HG03066 (cell line): Measurements from ENCODE around the gene MROH8.
"Not testable (repeated sequence)": the region's sequence is repeated elsewhere in the genome, so short reads cannot be mapped to it uniquely, and the experiment has no call there.

Source experiments
- ATAC-seq: cut with Tn5 transposase; IDR thresholded peaks from one replicate; pipeline ENCODE4 v1.9.1; 2021; ENCODE audit warnings: low read depth; ENCODE audit not compliant: unreplicated experiment

Gene MROH8

DNA sequence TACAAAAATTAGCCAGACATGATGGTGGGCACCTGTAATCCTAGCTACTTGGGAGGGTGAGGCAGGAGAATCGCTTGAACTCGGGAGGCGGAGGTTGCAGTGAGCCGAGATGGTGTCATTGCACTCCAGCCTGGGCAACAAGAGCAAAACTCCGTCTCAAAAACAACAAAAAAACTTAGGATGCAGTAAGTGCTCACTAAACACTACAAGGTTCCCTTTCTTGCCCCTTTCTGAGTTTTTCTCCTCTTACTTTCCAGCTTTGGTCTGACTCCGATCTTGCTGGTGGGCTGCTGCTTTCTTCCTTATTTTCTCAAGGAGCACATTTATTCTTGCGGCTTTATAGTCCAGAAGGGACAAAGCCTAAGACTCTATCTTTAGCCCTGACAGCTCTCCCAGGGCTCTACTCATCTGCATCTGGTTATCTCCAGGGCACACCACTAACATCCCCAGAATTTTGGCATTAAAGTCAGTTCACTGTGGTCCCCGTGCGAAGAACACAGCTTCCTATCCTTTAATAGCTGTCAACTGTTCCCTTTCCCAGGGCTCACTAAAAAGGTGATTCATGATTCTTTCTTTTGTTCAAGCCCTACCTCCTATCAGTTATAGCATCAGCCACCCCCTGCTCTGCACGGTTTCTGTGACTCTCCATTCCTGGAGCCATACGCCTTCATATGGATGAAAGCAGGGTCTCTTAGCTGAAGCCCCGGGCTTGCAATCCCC, 17.4 kb downstream of the MROH8 start:
- no peak for ATAC-seq

DNA sequence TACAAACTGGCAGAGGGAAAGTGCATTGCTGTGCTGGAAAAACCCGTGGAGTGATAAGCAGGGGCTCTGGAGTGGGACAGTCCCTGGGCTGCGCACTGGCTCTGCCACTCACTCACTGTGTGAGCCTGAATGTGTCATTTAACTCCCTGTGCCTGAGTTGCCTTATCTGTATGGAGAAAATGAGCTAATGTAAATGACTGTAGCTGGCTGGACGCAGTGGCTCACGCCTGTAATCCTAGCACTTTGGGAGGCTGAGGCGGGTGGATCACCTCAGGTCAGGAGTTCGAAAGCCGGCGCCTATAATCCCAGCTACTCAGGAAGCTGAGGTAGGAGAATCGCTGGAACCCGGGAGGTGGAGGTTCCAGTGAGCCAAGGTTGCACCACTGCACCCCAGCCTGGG, 18.7 kb downstream of the MROH8 start:
- no peak for ATAC-seq

- ATAC-seq = no peak
Observed at GRCh38 chr20:37158248-37158647, 21.1 kb downstream of the MROH8 start.

DNA sequence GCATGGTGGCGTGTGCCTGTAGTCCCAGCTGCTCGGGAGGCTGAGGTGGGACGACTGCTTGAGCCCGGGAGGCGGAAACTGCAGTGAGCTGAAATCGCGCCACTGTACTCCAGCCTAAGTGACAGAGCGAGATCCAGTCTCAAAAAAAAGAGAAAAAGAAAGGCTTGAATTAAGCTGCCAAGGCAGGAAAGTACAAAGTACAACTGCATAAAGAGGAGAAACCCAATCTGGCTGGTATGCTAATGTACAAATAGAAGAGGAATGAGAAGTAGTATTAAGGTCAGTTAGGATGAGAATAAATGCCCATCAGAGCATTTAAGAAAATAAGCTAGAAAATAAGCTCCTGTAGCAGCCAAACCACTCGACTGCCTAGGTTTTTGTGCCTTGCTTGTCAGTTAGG, 23.4 kb downstream of the MROH8 start:
- no peak for ATAC-seq

DNA sequence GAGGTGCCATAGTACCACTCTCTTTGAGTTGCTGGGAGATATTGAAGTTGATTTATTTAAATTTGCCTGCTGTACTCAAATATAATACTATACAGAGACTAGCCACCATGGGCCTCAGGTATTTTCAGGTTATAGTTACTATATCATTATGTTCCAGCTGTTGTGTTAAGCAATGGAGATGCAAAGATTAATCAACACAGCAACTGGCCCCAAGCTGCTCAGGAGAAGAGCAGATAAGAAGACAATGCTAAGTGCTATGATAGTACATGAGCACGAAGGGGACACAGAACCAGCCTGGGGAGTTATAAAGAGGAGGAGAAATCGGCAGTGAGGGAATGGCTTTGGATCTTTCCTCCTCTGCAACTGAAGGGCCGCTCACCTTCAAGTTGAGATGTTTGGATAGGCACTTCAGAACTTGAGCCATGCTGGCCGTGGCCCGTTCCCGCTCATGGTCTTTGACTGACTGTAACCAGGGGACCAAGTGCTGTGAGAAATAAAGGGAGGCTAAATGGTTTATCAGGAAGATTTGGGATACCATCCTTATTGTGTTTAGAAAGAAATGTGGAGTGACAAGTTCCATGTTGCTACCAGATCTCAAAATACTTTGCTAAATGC, 24.6 kb downstream of the MROH8 start:
- no peak for ATAC-seq

GRCh38 chr20:37152284-37152683, 27.1 kb downstream of the MROH8 start:
- ATAC-seq = no peak

GRCh38 chr20:37151529-37151928, 27.8 kb downstream of the MROH8 start:
- ATAC-seq = no peak

DNA sequence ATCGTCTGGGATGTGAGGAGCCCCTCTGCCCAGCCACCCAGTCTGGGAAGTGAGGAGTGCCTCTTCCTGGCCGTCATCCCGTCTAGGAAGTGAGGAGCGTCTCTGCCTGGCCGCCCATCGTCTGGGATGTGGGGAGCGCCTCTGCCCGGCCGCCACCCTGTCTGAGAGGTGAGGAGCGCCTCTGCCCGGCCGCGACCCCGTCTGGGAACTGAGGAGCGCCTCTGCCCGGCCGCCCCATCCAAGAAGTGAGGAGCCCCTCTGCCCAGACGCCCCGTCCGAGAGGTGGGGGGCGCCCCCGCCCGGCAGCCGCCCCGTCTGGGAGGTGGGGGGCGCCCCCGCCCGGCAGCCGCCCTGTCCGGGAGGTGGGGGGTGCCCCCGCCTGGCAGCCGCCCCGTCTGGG, 28.5 kb downstream of the MROH8 start:
- ATAC-seq = not testable (repeated sequence)

- ATAC-seq = no peak
Observed at GRCh38 chr20:37147250-37147649, 32.1 kb downstream of the MROH8 start.

- ATAC-seq = no peak
Observed at GRCh38 chr20:37144856-37145404, 34.4 kb downstream of the MROH8 start.

DNA sequence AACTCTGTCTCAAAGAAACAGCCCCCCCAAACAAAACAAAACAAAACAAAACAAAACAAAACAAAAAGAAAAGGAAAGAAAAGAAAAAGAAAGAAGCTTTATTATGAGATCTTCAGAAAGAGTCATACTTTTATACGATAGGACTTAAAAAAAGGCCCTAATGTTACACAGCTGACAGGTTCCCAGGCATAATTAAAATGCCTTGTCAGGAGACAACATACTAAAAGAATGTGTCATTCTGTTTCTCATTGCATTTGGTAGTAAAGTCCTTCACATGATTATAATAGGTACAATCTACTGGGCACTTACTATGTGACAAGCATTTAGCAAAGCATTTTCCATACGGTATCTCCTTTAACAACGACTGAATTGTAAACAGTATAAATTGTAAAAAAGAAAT, 36.6 kb downstream of the MROH8 start:
- ATAC-seq = no peak

DNA sequence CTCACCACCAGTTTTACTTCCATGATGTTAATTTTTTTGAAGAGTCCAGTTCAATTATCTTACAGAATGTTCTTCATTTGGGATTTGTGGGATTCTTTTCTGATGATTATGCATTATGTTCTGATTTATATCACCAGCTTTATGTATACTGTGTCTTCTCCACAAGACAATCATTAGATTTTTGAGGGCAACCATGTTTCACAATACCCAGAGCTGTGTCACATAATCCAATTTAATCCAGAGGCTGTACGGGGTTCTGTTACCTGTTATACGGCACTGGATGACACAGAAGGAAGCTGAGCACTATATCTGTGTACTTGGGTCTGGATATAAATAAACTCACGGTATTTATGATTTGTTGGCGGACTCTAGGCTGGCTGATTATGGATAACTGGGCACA, 41.8 kb downstream of the MROH8 start:
- no peak for ATAC-seq

GRCh38 chr20:37133952-37134351, 45.4 kb downstream of the MROH8 start:
- ATAC-seq = no peak

- no peak for ATAC-seq
Observed at GRCh38 chr20:37131486-37131885, 47.9 kb downstream of the MROH8 start.

- ATAC-seq = no peak
Observed at GRCh38 chr20:37128803-37129202, 50.5 kb downstream of the MROH8 start.

DNA sequence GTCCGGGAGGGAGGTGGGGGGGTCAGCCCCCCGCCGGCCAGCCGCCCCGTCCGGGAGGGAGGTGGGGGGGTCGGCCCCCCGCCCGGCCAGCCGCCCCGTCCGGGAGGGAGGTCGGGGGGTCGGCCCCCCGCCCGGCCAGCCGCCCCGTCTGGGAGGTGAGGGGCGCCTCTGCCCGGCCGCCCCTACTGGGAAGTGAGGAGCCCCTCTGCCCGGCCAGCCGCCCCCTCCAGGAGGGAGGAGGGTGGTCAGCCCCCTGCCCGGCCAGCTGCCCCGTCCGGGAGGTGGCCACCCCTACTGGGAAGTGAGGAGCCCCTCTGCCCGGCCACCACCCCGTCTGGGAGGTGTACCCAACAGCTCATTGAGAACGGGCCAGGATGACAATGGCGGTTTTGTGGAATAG, 53.1 kb downstream of the MROH8 start:
- ATAC-seq = not testable (repeated sequence)

GRCh38 chr20:37123441-37123840, 55.9 kb downstream of the MROH8 start:
- ATAC-seq = no peak

GRCh38 chr20:37120497-37120896, 58.9 kb downstream of the MROH8 start:
- ATAC-seq = no peak

GRCh38 chr20:37119356-37120036, 59.9 kb downstream of the MROH8 start:
- ATAC-seq = no peak

DNA sequence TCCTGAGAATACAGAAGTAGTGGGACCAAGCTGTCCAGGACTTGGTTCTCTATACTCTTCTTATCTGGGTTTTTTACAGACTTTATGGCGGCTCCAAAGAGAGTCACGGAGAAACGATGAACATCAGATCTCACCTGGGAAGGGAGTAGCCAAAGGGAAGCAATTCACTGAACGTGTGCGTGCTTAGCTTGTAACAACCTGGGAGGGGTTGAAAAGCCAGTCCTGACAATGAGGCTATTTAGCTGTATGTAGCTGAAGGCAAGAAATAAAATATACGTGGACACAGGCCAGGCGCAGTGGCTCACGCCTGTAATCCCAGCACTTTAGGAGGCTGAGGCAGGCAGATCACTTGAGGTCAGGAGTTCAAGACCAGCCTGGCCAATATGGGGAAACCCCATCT, 65.3 kb downstream of the MROH8 start:
- ATAC-seq = no peak

GRCh38 chr20:37111926-37112455, 67.4 kb downstream of the MROH8 start:
- no peak for ATAC-seq
